H9 (cell line): Measurements from ENCODE around the gene THSD4. TPM values are rescaled to one million over a fixed set of nuclear protein-coding genes. Genes with fewer than 3 reads are reported as not detected.

Source experiments
- DNase-seq: peaks from one replicate; pipeline ENCODE4 v3.0.0-alpha.2; 2017
- H2AFZ ChIP-seq: one replicate; pipeline ENCODE4 v1.6.1; 2013; ENCODE audit warnings: mild to moderate bottlenecking, low read length, control low read depth, moderate library complexity
- H2AK5ac ChIP-seq: 2 replicates; pipeline ENCODE4 v1.6.1; 2013; ENCODE audit warnings: low read length, control low read depth, mixed read lengths; ENCODE audit not compliant: insufficient read length
- H2BK120ac ChIP-seq: one replicate; pipeline ENCODE4 v1.6.1; 2013; ENCODE audit warnings: low read depth, mild to moderate bottlenecking, low read length, control low read depth, inconsistent platforms; ENCODE audit not compliant: poor library complexity, severe bottlenecking
- H2BK12ac ChIP-seq: 2 replicates; pipeline ENCODE4 v1.6.1; 2013; ENCODE audit warnings: low read length, control low read depth, mixed read lengths, low read depth; ENCODE audit not compliant: insufficient read length
- H2BK15ac ChIP-seq: 2 replicates; pipeline ENCODE4 v1.6.1; 2013; ENCODE audit warnings: low read depth, low read length, control low read depth
- H2BK20ac ChIP-seq: one replicate; pipeline ENCODE4 v1.6.1; 2013; ENCODE audit warnings: low read depth, mild to moderate bottlenecking, low read length, control low read depth, inconsistent platforms; ENCODE audit not compliant: poor library complexity, severe bottlenecking
- H2BK5ac ChIP-seq: 2 replicates; pipeline ENCODE4 v1.6.1; 2013; ENCODE audit warnings: low read length, control low read depth, mixed read lengths; ENCODE audit not compliant: insufficient read length
- H3K14ac ChIP-seq: 2 replicates; pipeline ENCODE4 v1.6.1; 2013; ENCODE audit warnings: low read length, control low read depth; ENCODE audit not compliant: insufficient read depth
- H3K18ac ChIP-seq: 2 replicates; pipeline ENCODE4 v1.6.1; 2013; ENCODE audit warnings: low read depth, mild to moderate bottlenecking, mixed read lengths, low read length, control low read depth; ENCODE audit not compliant: insufficient read length
- H3K23ac ChIP-seq: 2 replicates; pipeline ENCODE4 v1.6.1; 2013; ENCODE audit warnings: low read length, control low read depth, mixed read lengths, low read depth; ENCODE audit not compliant: insufficient read length
- H3K23me2 ChIP-seq: 2 replicates; pipeline ENCODE4 v1.6.1; 2013; ENCODE audit warnings: low read depth, mild to moderate bottlenecking, mixed read lengths, low read length, control low read depth; ENCODE audit not compliant: insufficient read length, poor library complexity, severe bottlenecking
- H3K27ac ChIP-seq: 2 replicates; pipeline ENCODE4 v1.5.1; 2013; ENCODE audit warnings: low read length, control low read depth, mixed read lengths, low read depth; ENCODE audit not compliant: insufficient read length
- H3K27me3 ChIP-seq: 2 replicates; pipeline ENCODE4 v1.6.1; 2013; ENCODE audit warnings: low read length, control low read depth, inconsistent platforms; ENCODE audit not compliant: insufficient read depth
- H3K4ac ChIP-seq: 2 replicates; pipeline ENCODE4 v1.6.1; 2013; ENCODE audit warnings: low read depth, mild to moderate bottlenecking, control low read depth, inconsistent platforms, low read length, moderate library complexity
- H3K4me1 ChIP-seq: 2 replicates; pipeline ENCODE4 v1.6.1; 2013; ENCODE audit warnings: low read length, control low read depth, inconsistent platforms; ENCODE audit not compliant: insufficient read depth
- H3K4me2 ChIP-seq: 2 replicates; pipeline ENCODE4 v1.6.1; 2013; ENCODE audit warnings: low read length, control low read depth, mixed read lengths; ENCODE audit not compliant: insufficient read length, insufficient read depth
- H3K56ac ChIP-seq: 2 replicates; pipeline ENCODE4 v1.6.1; 2013; ENCODE audit warnings: low read depth, mild to moderate bottlenecking, mixed read lengths, low read length, control low read depth; ENCODE audit not compliant: insufficient read length
- H3K79me1 ChIP-seq: 2 replicates; pipeline ENCODE4 v1.6.1; 2013; ENCODE audit warnings: low read depth, mild to moderate bottlenecking, moderate library complexity, low read length, control low read depth, inconsistent platforms; ENCODE audit not compliant: insufficient read depth, poor library complexity, severe bottlenecking
- H3K79me2 ChIP-seq: 2 replicates; pipeline ENCODE4 v1.6.1; 2013; ENCODE audit warnings: low read length, control low read depth, inconsistent platforms; ENCODE audit not compliant: insufficient read depth
- H3K9ac ChIP-seq: 2 replicates; pipeline ENCODE4 v1.6.1; 2013; ENCODE audit warnings: low read length, control low read depth, mixed read lengths; ENCODE audit not compliant: insufficient read length; ENCODE audit errors: extremely low read depth
- H3K9me3 ChIP-seq: one replicate; pipeline ENCODE4 v1.6.1; 2013; ENCODE audit warnings: low read depth, low read length, inconsistent platforms; ENCODE audit not compliant: control insufficient read depth
- H3T11ph ChIP-seq: one replicate; pipeline ENCODE4 v1.6.1; 2013; ENCODE audit warnings: mild to moderate bottlenecking, low read length, control low read depth, inconsistent platforms
- H4K20me1 ChIP-seq: one replicate; pipeline ENCODE4 v1.6.1; 2013; ENCODE audit not compliant: control insufficient read depth, insufficient read length, insufficient read depth
- H4K5ac ChIP-seq: 2 replicates; pipeline ENCODE4 v1.6.1; 2013; ENCODE audit warnings: low read depth, mild to moderate bottlenecking, mixed read lengths, low read length, control low read depth; ENCODE audit not compliant: insufficient read length
- H4K8ac ChIP-seq: replicated peaks from 2 replicates; pipeline ENCODE4 v1.6.1; 2013; ENCODE audit warnings: low read length, control low read depth, mixed read lengths, low read depth; ENCODE audit not compliant: insufficient read length
- H4K91ac ChIP-seq: 2 replicates; pipeline ENCODE4 v1.6.1; 2013; ENCODE audit warnings: low read depth, mild to moderate bottlenecking, moderate library complexity, mixed read lengths, low read length, control low read depth; ENCODE audit not compliant: insufficient read length
- H3K27ac Mint-ChIP-seq, 3 experiments: 2 replicates in 2 of 3; 3 replicates in 1 of 3; pipeline ENCODE4 v1.8.0; 2020 to 2021; ENCODE audit warnings: mixed read lengths in 3 of 3, mild to moderate bottlenecking in 1 of 3, moderate library complexity in 1 of 3
- H3K27me3 Mint-ChIP-seq: 2 replicates; pipeline ENCODE4 v1.8.0; 2021; ENCODE audit warnings: low read depth, mild to moderate bottlenecking, moderate library complexity, mixed read lengths
- H3K36me3 Mint-ChIP-seq, 3 experiments: 2 replicates in 2 of 3; 3 replicates in 1 of 3; pipeline ENCODE4 v1.8.0; 2020 to 2021; ENCODE audit warnings: low read depth in 3 of 3, mixed read lengths in 3 of 3; ENCODE audit not compliant: insufficient read depth in 1 of 3
- H3K4me1 Mint-ChIP-seq, 2 experiments: 2 replicates each; pipeline ENCODE4 v1.8.0; 2020; ENCODE audit warnings: mixed read lengths in 2 of 2
- H3K4me3 Mint-ChIP-seq, 2 experiments: 2 replicates in 1 of 2; 3 replicates in 1 of 2; pipeline ENCODE4 v1.8.0; 2020 to 2021; ENCODE audit warnings: mild to moderate bottlenecking in 2 of 2, mixed read lengths in 2 of 2, moderate library complexity in 1 of 2
- H3K9me3 Mint-ChIP-seq, 2 experiments: 2 replicates in 1 of 2; 3 replicates in 1 of 2; pipeline ENCODE4 v1.8.0; 2020; ENCODE audit warnings: mild to moderate bottlenecking in 2 of 2, mixed read lengths in 2 of 2, moderate library complexity in 1 of 2
- WGBS: extraction: QIAGEN DNeasy Blood & Tissue Kit; methylation state at CpG from one replicate; pipeline ENCODE4 v1.1.7; 2013; ENCODE audit warnings: missing lambda C conversion rate, low lambda C conversion rate, mixed read lengths; ENCODE audit not compliant: insufficient read length; ENCODE audit errors: extremely low coverage; 5-methylcytosine and 5-hydroxymethylcytosine counted together
- total RNA-seq: library from RNA; stranded (reverse); gene quantifications from 2 replicates; pipeline ENCODE4 v1.2.1, GENCODE V29; 2021
- TF ChIP-seq, protein P1 (sequence below): fragments of 200-600 bp; sonication (generic); conservative IDR thresholded peaks from 3 replicates; pipeline ENCODE4 v1.8.0; 2021; ENCODE audit warnings: antibody characterized with exemption, mild to moderate bottlenecking

THSD4 gene
- total RNA-seq, 1 experiment from 2014 or later: 5.5 TPM

DNA sequence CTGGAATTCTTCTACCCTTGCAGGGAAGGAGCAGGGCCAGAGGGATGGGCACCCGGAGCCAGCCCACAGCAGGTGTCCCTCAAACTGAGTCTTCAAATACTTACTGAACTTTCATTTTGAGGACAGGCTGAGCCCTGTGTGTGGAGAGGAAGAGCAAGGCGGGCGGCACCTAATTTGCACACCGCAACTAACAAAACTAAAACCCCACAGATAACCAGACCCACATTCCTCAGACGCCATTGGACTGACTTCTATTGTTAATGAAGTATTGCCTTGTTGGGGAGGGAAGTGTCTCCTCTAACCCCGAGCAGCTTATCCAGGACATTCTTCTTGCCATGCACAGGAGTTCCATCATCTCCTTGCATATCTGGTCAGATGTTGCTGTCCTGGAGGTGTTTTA, 589.9 kb downstream of the THSD4 start:
- no peak overlapping the region for H3K4me3 Mint-ChIP-seq
- no peaks in the 10 kb centered on the region for H3K27me3 ChIP-seq
- no peaks in the 10 kb centered on the region for H4K20me1 ChIP-seq
- no peak overlapping the region for H4K5ac ChIP-seq
- no peak overlapping the region for H2BK20ac ChIP-seq
- H3K14ac ChIP-seq: no peak overlapping the region
- no peaks in the 10 kb centered on the region for H3K9me3 Mint-ChIP-seq
- no peak overlapping the region for H2BK5ac ChIP-seq
- no peak overlapping the region for H2AFZ ChIP-seq
- H4K8ac ChIP-seq: no peak overlapping the region
- H3K4me1 Mint-ChIP-seq: peaks cover 7 to 12% of the 10 kb centered on the region in 2 experiments
- H3K9me3 ChIP-seq: no peaks in the 10 kb centered on the region
- TF ChIP-seq, protein P1, sequence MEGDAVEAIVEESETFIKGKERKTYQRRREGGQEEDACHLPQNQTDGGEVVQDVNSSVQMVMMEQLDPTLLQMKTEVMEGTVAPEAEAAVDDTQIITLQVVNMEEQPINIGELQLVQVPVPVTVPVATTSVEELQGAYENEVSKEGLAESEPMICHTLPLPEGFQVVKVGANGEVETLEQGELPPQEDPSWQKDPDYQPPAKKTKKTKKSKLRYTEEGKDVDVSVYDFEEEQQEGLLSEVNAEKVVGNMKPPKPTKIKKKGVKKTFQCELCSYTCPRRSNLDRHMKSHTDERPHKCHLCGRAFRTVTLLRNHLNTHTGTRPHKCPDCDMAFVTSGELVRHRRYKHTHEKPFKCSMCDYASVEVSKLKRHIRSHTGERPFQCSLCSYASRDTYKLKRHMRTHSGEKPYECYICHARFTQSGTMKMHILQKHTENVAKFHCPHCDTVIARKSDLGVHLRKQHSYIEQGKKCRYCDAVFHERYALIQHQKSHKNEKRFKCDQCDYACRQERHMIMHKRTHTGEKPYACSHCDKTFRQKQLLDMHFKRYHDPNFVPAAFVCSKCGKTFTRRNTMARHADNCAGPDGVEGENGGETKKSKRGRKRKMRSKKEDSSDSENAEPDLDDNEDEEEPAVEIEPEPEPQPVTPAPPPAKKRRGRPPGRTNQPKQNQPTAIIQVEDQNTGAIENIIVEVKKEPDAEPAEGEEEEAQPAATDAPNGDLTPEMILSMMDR: no peak
- H3K18ac ChIP-seq: no peak overlapping the region
- H3K27me3 Mint-ChIP-seq: no peaks in the 10 kb centered on the region
- no peak overlapping the region for H3K27ac ChIP-seq
- WGBS: no CpG with 5 or more reads among the region's 6 CpGs
- H3K4ac ChIP-seq: no peak overlapping the region
- H3K9ac ChIP-seq: no peak overlapping the region
- no peak overlapping the region for H3K56ac ChIP-seq
- H3K23ac ChIP-seq: no peak overlapping the region
- no peak overlapping the region for H2BK15ac ChIP-seq
- H3T11ph ChIP-seq: no peak overlapping the region
- no peak overlapping the region for H2BK120ac ChIP-seq
- H2AK5ac ChIP-seq: no peak overlapping the region
- no peak overlapping the region for H3K4me2 ChIP-seq
- no peaks in the 10 kb centered on the region for H3K79me2 ChIP-seq
- H3K79me1 ChIP-seq: no peaks in the 10 kb centered on the region
- H3K36me3 Mint-ChIP-seq: peaks cover 0 to 2% (median 0%) of the 10 kb centered on the region in 3 experiments; a peak in 1 of 7 replicates
- H3K23me2 ChIP-seq: no peaks in the 10 kb centered on the region
- H3K4me1 ChIP-seq: peaks cover 6% of the 10 kb centered on the region; the same call in 1 of the 2 replicates
- peak; percentile 33 for DNase-seq
- no peak overlapping the region for H2BK12ac ChIP-seq
- no peak overlapping the region for H4K91ac ChIP-seq
- H3K27ac Mint-ChIP-seq: no peak overlapping the region
